ENCODE data around the gene SERPINE1.

GRCh38 chr7:101085162-101085964 is 41.5 kb upstream of the SERPINE1 start, which contains the start of gene TRIM56:
- TF ChIP-seq NFIC (IDR thresholded peaks at IDR 0.05) (no peak), EP300 (IDR thresholded peaks at IDR 0.05; ENCODE audit: borderline replicate concordance) (no peak), TAF1 (IDR thresholded peaks at IDR 0.05; ENCODE audit: low read depth) (no peak), TEAD4 (IDR thresholded peaks at IDR 0.05) (no peak), YY1 (IDR thresholded peaks at IDR 0.05; ENCODE audit: low read depth) (no peak), RAD21 (IDR thresholded peaks at IDR 0.05; ENCODE audit: low read depth) (no peak), EGR1 (IDR thresholded peaks at IDR 0.05) (no peak), FOXM1 (IDR thresholded peaks at IDR 0.05; ENCODE audit: borderline replicate concordance, low read depth) (no peak)
- TF ChIP-seq, protein P1, sequence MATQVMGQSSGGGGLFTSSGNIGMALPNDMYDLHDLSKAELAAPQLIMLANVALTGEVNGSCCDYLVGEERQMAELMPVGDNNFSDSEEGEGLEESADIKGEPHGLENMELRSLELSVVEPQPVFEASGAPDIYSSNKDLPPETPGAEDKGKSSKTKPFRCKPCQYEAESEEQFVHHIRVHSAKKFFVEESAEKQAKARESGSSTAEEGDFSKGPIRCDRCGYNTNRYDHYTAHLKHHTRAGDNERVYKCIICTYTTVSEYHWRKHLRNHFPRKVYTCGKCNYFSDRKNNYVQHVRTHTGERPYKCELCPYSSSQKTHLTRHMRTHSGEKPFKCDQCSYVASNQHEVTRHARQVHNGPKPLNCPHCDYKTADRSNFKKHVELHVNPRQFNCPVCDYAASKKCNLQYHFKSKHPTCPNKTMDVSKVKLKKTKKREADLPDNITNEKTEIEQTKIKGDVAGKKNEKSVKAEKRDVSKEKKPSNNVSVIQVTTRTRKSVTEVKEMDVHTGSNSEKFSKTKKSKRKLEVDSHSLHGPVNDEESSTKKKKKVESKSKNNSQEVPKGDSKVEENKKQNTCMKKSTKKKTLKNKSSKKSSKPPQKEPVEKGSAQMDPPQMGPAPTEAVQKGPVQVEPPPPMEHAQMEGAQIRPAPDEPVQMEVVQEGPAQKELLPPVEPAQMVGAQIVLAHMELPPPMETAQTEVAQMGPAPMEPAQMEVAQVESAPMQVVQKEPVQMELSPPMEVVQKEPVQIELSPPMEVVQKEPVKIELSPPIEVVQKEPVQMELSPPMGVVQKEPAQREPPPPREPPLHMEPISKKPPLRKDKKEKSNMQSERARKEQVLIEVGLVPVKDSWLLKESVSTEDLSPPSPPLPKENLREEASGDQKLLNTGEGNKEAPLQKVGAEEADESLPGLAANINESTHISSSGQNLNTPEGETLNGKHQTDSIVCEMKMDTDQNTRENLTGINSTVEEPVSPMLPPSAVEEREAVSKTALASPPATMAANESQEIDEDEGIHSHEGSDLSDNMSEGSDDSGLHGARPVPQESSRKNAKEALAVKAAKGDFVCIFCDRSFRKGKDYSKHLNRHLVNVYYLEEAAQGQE (IDR thresholded peaks at IDR 0.05; ENCODE audit: low read depth), result no peak
- TF ChIP-seq, protein P2, sequence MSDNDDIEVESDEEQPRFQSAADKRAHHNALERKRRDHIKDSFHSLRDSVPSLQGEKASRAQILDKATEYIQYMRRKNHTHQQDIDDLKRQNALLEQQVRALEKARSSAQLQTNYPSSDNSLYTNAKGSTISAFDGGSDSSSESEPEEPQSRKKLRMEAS (IDR thresholded peaks at IDR 0.05), result no peak
- TF ChIP-seq, protein P3, sequence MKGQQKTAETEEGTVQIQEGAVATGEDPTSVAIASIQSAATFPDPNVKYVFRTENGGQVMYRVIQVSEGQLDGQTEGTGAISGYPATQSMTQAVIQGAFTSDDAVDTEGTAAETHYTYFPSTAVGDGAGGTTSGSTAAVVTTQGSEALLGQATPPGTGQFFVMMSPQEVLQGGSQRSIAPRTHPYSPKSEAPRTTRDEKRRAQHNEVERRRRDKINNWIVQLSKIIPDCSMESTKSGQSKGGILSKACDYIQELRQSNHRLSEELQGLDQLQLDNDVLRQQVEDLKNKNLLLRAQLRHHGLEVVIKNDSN (IDR thresholded peaks at IDR 0.05), result no peak
